ENCODE data around the gene CCDC28A. TPM values are rescaled to one million over a fixed set of nuclear protein-coding genes. Genes with fewer than 3 reads are reported as not detected.
A peak's percentile ranks its signal among the peaks of the same experiment; 100 is the strongest.

The CCDC28A gene
- total RNA-seq, 1 donor from 2014 or later, result 19.3 TPM

DNA sequence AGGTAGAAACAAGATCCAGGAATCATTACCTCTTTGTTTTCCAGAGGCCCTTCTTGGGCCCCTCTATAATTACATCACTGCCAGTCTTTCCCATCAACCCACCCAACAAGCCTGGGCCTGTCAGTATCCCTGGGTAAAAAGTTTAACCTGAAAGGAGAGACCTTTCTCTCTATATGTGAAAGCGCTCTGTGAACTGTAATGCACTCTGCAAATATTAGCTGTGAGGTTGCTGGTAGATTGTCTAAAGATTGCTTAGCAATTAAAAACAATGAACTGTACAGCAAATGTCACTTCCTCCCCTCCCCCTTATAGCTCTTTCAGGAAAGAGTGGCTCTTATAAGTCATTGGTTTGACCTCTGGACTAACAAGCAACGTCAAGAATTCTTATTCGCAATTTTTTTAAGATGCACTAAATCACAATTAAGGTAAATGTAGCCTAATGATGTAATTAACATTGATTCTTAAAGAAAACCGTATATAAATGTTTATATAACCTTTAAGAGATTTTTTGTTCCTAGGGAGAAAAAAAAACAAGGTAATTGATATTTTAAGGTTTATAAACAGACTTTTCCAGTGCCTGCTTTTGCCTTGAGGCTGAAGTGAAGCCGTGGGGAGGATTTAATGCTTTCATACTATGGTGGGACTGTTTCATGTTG lies 40.7 kb downstream of the CCDC28A start:
- no peak for ATAC-seq

DNA sequence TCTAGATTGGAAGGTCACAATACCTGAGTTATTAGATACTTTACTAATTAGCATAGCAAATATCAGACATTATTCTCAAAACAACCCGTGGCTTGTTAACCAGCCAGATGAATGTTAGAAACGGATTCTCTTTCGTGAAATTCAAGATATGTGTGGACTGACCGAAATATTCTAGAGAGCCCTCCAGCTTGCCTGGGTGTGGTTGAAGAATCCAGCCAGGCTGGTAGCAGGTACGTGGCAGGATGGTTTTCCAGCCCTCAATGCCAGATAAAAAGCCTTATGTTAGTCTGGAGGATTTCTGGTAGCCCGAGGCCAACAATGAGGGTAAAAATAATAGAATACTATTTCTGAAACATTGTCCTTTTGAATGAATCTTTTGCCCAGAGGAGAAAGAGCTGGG lies 41.7 kb downstream of the CCDC28A start:
- TF ChIP-seq, protein P1, sequence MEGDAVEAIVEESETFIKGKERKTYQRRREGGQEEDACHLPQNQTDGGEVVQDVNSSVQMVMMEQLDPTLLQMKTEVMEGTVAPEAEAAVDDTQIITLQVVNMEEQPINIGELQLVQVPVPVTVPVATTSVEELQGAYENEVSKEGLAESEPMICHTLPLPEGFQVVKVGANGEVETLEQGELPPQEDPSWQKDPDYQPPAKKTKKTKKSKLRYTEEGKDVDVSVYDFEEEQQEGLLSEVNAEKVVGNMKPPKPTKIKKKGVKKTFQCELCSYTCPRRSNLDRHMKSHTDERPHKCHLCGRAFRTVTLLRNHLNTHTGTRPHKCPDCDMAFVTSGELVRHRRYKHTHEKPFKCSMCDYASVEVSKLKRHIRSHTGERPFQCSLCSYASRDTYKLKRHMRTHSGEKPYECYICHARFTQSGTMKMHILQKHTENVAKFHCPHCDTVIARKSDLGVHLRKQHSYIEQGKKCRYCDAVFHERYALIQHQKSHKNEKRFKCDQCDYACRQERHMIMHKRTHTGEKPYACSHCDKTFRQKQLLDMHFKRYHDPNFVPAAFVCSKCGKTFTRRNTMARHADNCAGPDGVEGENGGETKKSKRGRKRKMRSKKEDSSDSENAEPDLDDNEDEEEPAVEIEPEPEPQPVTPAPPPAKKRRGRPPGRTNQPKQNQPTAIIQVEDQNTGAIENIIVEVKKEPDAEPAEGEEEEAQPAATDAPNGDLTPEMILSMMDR (IDR thresholded peaks at IDR 0.05), result no peak
- H3K9me3 ChIP-seq, result no peaks in the 10 kb centered on the region
- H3K27me3 ChIP-seq, result no peaks in the 10 kb centered on the region
- no peak overlapping the region for H3K4me3 ChIP-seq
- intact Hi-C loops (cut with DNase I), result loop anchor here (10.0 kb wide), 1 partner anchor 540 kb away; no protein-coding TSS in a partner anchor
- peak; percentile 26 for ATAC-seq
- H3K4me1 ChIP-seq, result no peaks in the 10 kb centered on the region
- no peak overlapping the region for H3K27ac ChIP-seq
- H3K36me3 ChIP-seq, result no peaks in the 10 kb centered on the region
- DNase-seq, result no peak

More for the DNA sequence above, 40.7 kb downstream of the CCDC28A start:
- no peaks in the 10 kb centered on the region for H3K4me1 ChIP-seq
- H3K4me3 ChIP-seq, result no peak overlapping the region
- intact Hi-C loops (cut with DNase I), result loop anchor here (10.0 kb wide), 1 partner anchor 540 kb away; no protein-coding TSS in a partner anchor
- no peaks in the 10 kb centered on the region for H3K27me3 ChIP-seq
- DNase-seq, result no peak
- H3K27ac ChIP-seq, result no peak overlapping the region
- no peaks in the 10 kb centered on the region for H3K36me3 ChIP-seq
- TF ChIP-seq, protein P1 (IDR thresholded peaks at IDR 0.05), result no peak
- H3K9me3 ChIP-seq, result no peaks in the 10 kb centered on the region

DNA sequence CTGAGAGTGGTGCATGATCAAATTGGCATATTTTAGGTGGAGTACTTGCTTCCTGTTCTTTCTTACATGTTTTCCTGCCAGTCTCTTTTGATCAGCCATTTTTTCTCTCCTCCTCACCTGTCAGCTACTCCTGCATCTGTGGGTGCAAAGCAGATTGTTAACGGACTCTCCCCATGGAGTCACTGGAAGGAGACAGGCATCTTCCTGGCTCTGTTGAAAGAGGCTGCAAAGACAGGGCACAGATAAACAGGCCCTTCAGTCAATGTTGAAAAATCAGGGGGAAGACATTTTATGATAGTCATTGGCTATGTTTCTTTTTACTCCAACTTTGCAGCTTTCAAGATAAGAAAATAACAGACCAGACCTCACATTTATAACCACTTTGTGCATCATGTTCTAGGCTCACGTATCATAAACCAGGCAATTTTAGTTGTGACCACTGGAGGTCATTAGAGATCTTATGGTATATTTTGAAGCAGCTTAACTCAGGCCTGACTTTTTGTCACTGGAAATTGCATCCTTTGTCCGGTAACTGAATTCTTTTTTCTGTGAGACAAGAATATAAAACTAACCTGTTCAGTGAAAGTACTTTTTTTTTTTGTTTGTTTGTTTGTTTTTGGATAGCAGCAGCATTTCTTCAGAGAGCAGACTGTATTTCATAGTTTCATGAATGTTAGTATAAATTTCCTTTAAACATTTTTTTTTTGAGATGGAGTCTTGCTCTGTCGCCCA lies 42.4 kb downstream of the CCDC28A start:
- no peak overlapping the region for H3K27ac ChIP-seq
- intact Hi-C loops (cut with DNase I), result loop anchor here (10.0 kb wide), 1 partner anchor 539 kb away; no protein-coding TSS in a partner anchor
- no peaks in the 10 kb centered on the region for H3K4me1 ChIP-seq
- H3K36me3 ChIP-seq, result no peaks in the 10 kb centered on the region
- H3K9me3 ChIP-seq, result no peaks in the 10 kb centered on the region
- TF ChIP-seq, protein P1 (IDR thresholded peaks at IDR 0.05), result peak; percentile 78
- DNase-seq (no peak), ATAC-seq (peak; percentile 73)
- H3K27me3 ChIP-seq, result no peaks in the 10 kb centered on the region
- no peak overlapping the region for H3K4me3 ChIP-seq

DNA sequence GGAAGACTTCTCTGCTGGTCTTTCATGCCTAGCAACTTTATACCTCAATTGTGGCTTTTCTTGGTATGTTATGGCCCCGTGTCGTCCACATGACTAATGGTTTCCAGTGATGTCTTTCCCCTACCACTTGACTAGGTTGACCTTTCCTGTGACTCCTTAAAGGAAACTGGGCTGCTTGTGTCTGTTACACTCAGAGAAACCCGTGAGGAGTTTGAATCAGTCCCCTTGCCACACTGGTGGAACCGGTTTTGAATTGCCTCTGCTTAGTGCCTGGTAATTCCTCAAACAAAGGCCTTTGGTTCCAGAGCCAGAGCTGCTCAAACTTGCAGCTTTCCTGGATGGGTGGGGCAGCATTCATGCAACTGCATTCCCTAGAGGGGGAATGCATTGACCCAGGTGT lies 44.2 kb downstream of the CCDC28A start:
- Histone ChIP-seq H3K27me3 (no peaks in the 10 kb centered on the region), H3K4me1 (no peaks in the 10 kb centered on the region), H3K4me3 (no peak overlapping the region), H3K36me3 (no peaks in the 10 kb centered on the region), H3K9me3 (no peaks in the 10 kb centered on the region), H3K27ac (peak overlapping the region; percentile 62)
- ATAC-seq (peak; percentile 93), DNase-seq (peak; percentile 76)
- intact Hi-C loops (cut with DNase I), result loop anchor here (10.0 kb wide), 1 partner anchor 537 kb away; no protein-coding TSS in a partner anchor
- TF ChIP-seq, protein P1 (IDR thresholded peaks at IDR 0.05), result no peak

DNA sequence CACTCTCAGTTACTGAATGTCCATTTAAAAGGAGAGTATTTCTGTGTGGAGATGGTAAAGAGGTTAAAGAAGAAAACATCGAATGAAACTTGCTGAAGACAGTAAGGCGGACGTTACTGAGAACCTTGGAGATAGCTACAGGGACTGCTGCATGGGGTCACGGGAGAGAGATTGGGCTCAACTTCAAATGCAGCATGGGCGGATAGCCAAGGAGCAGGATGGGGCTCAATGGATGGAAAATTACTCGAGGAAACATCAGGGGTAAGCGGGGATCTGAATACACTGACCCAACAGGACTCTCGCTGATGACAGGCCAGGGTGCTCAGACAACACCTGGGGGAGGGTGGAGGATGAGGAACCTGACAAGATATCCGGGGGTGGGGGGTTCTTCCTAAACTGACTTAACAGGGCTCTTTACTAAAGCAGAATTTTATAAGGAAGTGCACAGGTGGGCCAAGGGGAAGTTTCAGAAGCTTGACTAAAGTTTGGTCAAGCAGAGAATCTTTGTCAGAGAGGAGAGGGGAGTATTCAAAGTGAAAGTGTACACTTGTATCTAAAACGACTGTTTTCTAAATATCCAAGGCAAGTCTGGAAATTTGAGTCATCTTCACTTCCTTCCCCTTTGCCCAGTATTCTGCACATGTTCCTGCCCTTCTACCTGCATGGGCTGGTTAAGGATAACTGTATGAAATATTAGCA lies 45.1 kb downstream of the CCDC28A start:
- no peaks in the 10 kb centered on the region for H3K36me3 ChIP-seq
- ATAC-seq (no peak), DNase-seq (no peak)
- intact Hi-C loops (cut with DNase I), result loop anchor here (10.0 kb wide), 1 partner anchor 536 kb away; no protein-coding TSS in a partner anchor
- no peaks in the 10 kb centered on the region for H3K27me3 ChIP-seq
- H3K27ac ChIP-seq, result peak overlapping the region; percentile 62
- no peak overlapping the region for H3K4me3 ChIP-seq
- no peaks in the 10 kb centered on the region for H3K9me3 ChIP-seq
- H3K4me1 ChIP-seq, result no peaks in the 10 kb centered on the region
- TF ChIP-seq, protein P1 (IDR thresholded peaks at IDR 0.05), result no peak

Data from upper lobe of right lung (tissue), 1 donor.